ENCODE measurements around the gene VASH2.

The VASH2 gene

GRCh38 chr1:213015099-213016050, 65.0 kb downstream of the VASH2 start, which contains the start of gene ANGEL2:
Gene ANGEL2 (minus strand): TSS chr1:213015867. CDS start chr1:213015671, 196 bp downstream.
- Histone ChIP-seq H3K4me3 (ENCODE audit: low read length in 2 of 2) (peak within 1 kb of the TSS; percentile 77 to 99), H4K91ac (ENCODE audit: low read depth, low read length, poor library complexity) (no peak within 1 kb of the TSS), H3K4ac (ENCODE audit: low read length) (no peak within 1 kb of the TSS), H2BK12ac (ENCODE audit: low read length) (no peak within 1 kb of the TSS), H2BK120ac (ENCODE audit: low read depth, low read length) (no peak within 1 kb of the TSS), H3K23ac (ENCODE audit: low read depth, low read length, poor library complexity) (peak within 1 kb of the TSS; percentile 87), H2AFZ (ENCODE audit: low read length) (peak within 1 kb of the TSS; percentile 95), H3K4me1 (ENCODE audit: control insufficient read depth in 2 of 2, insufficient read depth in 1 of 2, low read depth in 1 of 2, low read length in 2 of 2) (no peaks in the 10 kb centered on the region), H3K9me3 (replicated peaks in 1 of 2; ENCODE audit: control insufficient read depth in 2 of 2, insufficient read depth in 1 of 2, low read depth in 1 of 2, low read length in 2 of 2) (no peaks in the 10 kb centered on the region), H3K79me1 (ENCODE audit: low read depth, low read length) (no peaks in the 10 kb centered on the region), H3K27me3 (ENCODE audit: control insufficient read depth in 3 of 3, insufficient read depth in 3 of 3, low read depth in 1 of 3, low read length in 3 of 3) (no peaks in the 10 kb centered on the region), H2BK15ac (ENCODE audit: low read length) (no peak within 1 kb of the TSS), H4K8ac (ENCODE audit: low read depth, low read length) (peak within 1 kb of the TSS; percentile 19), H2BK5ac (ENCODE audit: low read length) (peak within 1 kb of the TSS; percentile 92), H2AK5ac (ENCODE audit: low read depth, low read length) (no peak within 1 kb of the TSS), H3K14ac (ENCODE audit: low read length) (no peak within 1 kb of the TSS), H3K4me2 (ENCODE audit: insufficient read depth, low read length, poor library complexity, severe bottlenecking) (peak within 1 kb of the TSS; percentile 38), H3K9ac (ENCODE audit: low read depth, low read length, poor library complexity) (peak within 1 kb of the TSS; percentile 93), H3K27ac (replicated peaks; ENCODE audit: low read length) (peak within 1 kb of the TSS; percentile 97), H3K36me3 (replicated peaks in 1 of 2; ENCODE audit: control insufficient read depth in 2 of 2, insufficient read depth in 2 of 2, low read length in 2 of 2) (peaks cover 0 to 28% of the 10 kb centered on the region in 2 donors), H3K18ac (ENCODE audit: low read length) (peak within 1 kb of the TSS; percentile 97)
- no CpG with 5 or more reads among the region's 66 CpGs for WGBS, 2 donors (ENCODE audit: extremely low coverage in 2 of 2, insufficient read length in 2 of 2, insufficient replicate concordance in 1 of 2)
- peak; percentile 91 for DNase-seq (ENCODE audit: low spot score)

GRCh38 chr1:213017447-213018273, 67.3 kb downstream of the VASH2 start:
- H3K18ac ChIP-seq (ENCODE audit: low read length), result no peak overlapping the region
- no CpG with 5 or more reads among the region's 9 CpGs for WGBS, 2 donors (ENCODE audit: extremely low coverage in 2 of 2, insufficient read length in 2 of 2, insufficient replicate concordance in 1 of 2)
- peak overlapping the region; percentile 4 for H2AFZ ChIP-seq (ENCODE audit: low read length)
- H2AK5ac ChIP-seq (ENCODE audit: low read depth, low read length), result no peak overlapping the region
- no peak for DNase-seq (ENCODE audit: low spot score)
- no peak overlapping the region for H3K27ac ChIP-seq (replicated peaks; ENCODE audit: low read length)
- H3K79me1 ChIP-seq (ENCODE audit: low read depth, low read length), result no peaks in the 10 kb centered on the region
- no peak overlapping the region for H3K9ac ChIP-seq (ENCODE audit: low read depth, low read length, poor library complexity)
- peaks cover 0 to 6% of the 10 kb centered on the region in 2 donors for H3K36me3 ChIP-seq (replicated peaks in 1 of 2; ENCODE audit: control insufficient read depth in 2 of 2, insufficient read depth in 2 of 2, low read length in 2 of 2)
- H3K4me3 ChIP-seq (ENCODE audit: low read length in 2 of 2), result no peak overlapping the region
- H3K9me3 ChIP-seq (replicated peaks in 1 of 2; ENCODE audit: control insufficient read depth in 2 of 2, insufficient read depth in 1 of 2, low read depth in 1 of 2, low read length in 2 of 2), result no peaks in the 10 kb centered on the region
- no peak overlapping the region for H2BK120ac ChIP-seq (ENCODE audit: low read depth, low read length)
- no peak overlapping the region for H3K14ac ChIP-seq (ENCODE audit: low read length)
- no peaks in the 10 kb centered on the region for H3K27me3 ChIP-seq (ENCODE audit: control insufficient read depth in 3 of 3, insufficient read depth in 3 of 3, low read depth in 1 of 3, low read length in 3 of 3)
- no peak overlapping the region for H3K23ac ChIP-seq (ENCODE audit: low read depth, low read length, poor library complexity)
- H4K91ac ChIP-seq (ENCODE audit: low read depth, low read length, poor library complexity), result no peak overlapping the region
- no peaks in the 10 kb centered on the region for H3K4me1 ChIP-seq (ENCODE audit: control insufficient read depth in 2 of 2, insufficient read depth in 1 of 2, low read depth in 1 of 2, low read length in 2 of 2)
- H4K8ac ChIP-seq (ENCODE audit: low read depth, low read length), result no peak overlapping the region
- no peak overlapping the region for H3K4me2 ChIP-seq (ENCODE audit: insufficient read depth, low read length, poor library complexity, severe bottlenecking)
- H2BK12ac ChIP-seq (ENCODE audit: low read length), result no peak overlapping the region
- H3K4ac ChIP-seq (ENCODE audit: low read length), result no peak overlapping the region
- no peak overlapping the region for H2BK5ac ChIP-seq (ENCODE audit: low read length)
- H2BK15ac ChIP-seq (ENCODE audit: low read length), result no peak overlapping the region

GRCh38 chr1:213019450-213019849, 69.1 kb downstream of the VASH2 start:
- H2BK15ac ChIP-seq (ENCODE audit: low read length), result no peak overlapping the region
- no peaks in the 10 kb centered on the region for H3K36me3 ChIP-seq (replicated peaks in 1 of 2; ENCODE audit: control insufficient read depth in 2 of 2, insufficient read depth in 2 of 2, low read length in 2 of 2)
- no peak overlapping the region for H2BK120ac ChIP-seq (ENCODE audit: low read depth, low read length)
- H3K27me3 ChIP-seq (ENCODE audit: control insufficient read depth in 3 of 3, insufficient read depth in 3 of 3, low read depth in 1 of 3, low read length in 3 of 3), result peaks cover 0 to 5% (median 0%) of the 10 kb centered on the region in 3 experiments
- H3K79me1 ChIP-seq (ENCODE audit: low read depth, low read length), result no peaks in the 10 kb centered on the region
- H3K18ac ChIP-seq (ENCODE audit: low read length), result no peak overlapping the region
- H3K9me3 ChIP-seq (replicated peaks in 1 of 2; ENCODE audit: control insufficient read depth in 2 of 2, insufficient read depth in 1 of 2, low read depth in 1 of 2, low read length in 2 of 2), result no peaks in the 10 kb centered on the region
- H2BK5ac ChIP-seq (ENCODE audit: low read length), result no peak overlapping the region
- H3K4me3 ChIP-seq (ENCODE audit: low read length in 2 of 2), result no peak overlapping the region
- no peak overlapping the region for H3K4me2 ChIP-seq (ENCODE audit: insufficient read depth, low read length, poor library complexity, severe bottlenecking)
- H2BK12ac ChIP-seq (ENCODE audit: low read length), result no peak overlapping the region
- H3K27ac ChIP-seq (replicated peaks; ENCODE audit: low read length), result no peak overlapping the region
- WGBS, 2 donors (ENCODE audit: extremely low coverage in 2 of 2, insufficient read length in 2 of 2, insufficient replicate concordance in 1 of 2), result no CpG with 5 or more reads among the region's 4 CpGs
- H3K23ac ChIP-seq (ENCODE audit: low read depth, low read length, poor library complexity), result no peak overlapping the region
- DNase-seq (ENCODE audit: low spot score), result no peak
- H2AFZ ChIP-seq (ENCODE audit: low read length), result no peak overlapping the region
- H3K4ac ChIP-seq (ENCODE audit: low read length), result no peak overlapping the region
- H4K91ac ChIP-seq (ENCODE audit: low read depth, low read length, poor library complexity), result no peak overlapping the region
- H3K9ac ChIP-seq (ENCODE audit: low read depth, low read length, poor library complexity), result no peak overlapping the region
- H3K4me1 ChIP-seq (ENCODE audit: control insufficient read depth in 2 of 2, insufficient read depth in 1 of 2, low read depth in 1 of 2, low read length in 2 of 2), result no peaks in the 10 kb centered on the region
- H4K8ac ChIP-seq (ENCODE audit: low read depth, low read length), result no peak overlapping the region
- no peak overlapping the region for H2AK5ac ChIP-seq (ENCODE audit: low read depth, low read length)
- H3K14ac ChIP-seq (ENCODE audit: low read length), result no peak overlapping the region

- no CpG with 5 or more reads among the region's 3 CpGs for WGBS, 2 donors (ENCODE audit: extremely low coverage in 2 of 2, insufficient read length in 2 of 2, insufficient replicate concordance in 1 of 2)
- no peak for DNase-seq (ENCODE audit: low spot score)
- H3K4me1 ChIP-seq (ENCODE audit: control insufficient read depth in 2 of 2, insufficient read depth in 1 of 2, low read depth in 1 of 2, low read length in 2 of 2), result no peaks in the 10 kb centered on the region
Observed at GRCh38 chr1:213020016-213020415, 69.7 kb downstream of the VASH2 start.

More at GRCh38 chr1:213020016-213020415, 69.7 kb downstream of the VASH2 start:
- no peak overlapping the region for H3K4me2 ChIP-seq (ENCODE audit: insufficient read depth, low read length, poor library complexity, severe bottlenecking)
- H2BK5ac ChIP-seq (ENCODE audit: low read length), result no peak overlapping the region
- no peak overlapping the region for H2BK15ac ChIP-seq (ENCODE audit: low read length)
- no peak overlapping the region for H4K8ac ChIP-seq (ENCODE audit: low read depth, low read length)
- no peak overlapping the region for H3K14ac ChIP-seq (ENCODE audit: low read length)
- H4K91ac ChIP-seq (ENCODE audit: low read depth, low read length, poor library complexity), result no peak overlapping the region
- H3K27ac ChIP-seq (replicated peaks; ENCODE audit: low read length), result no peak overlapping the region
- H2BK120ac ChIP-seq (ENCODE audit: low read depth, low read length), result no peak overlapping the region
- no peaks in the 10 kb centered on the region for H3K79me1 ChIP-seq (ENCODE audit: low read depth, low read length)
- H3K9ac ChIP-seq (ENCODE audit: low read depth, low read length, poor library complexity), result no peak overlapping the region
- no peaks in the 10 kb centered on the region for H3K9me3 ChIP-seq (replicated peaks in 1 of 2; ENCODE audit: control insufficient read depth in 2 of 2, insufficient read depth in 1 of 2, low read depth in 1 of 2, low read length in 2 of 2)
- no peaks in the 10 kb centered on the region for H3K36me3 ChIP-seq (replicated peaks in 1 of 2; ENCODE audit: control insufficient read depth in 2 of 2, insufficient read depth in 2 of 2, low read length in 2 of 2)
- H2AK5ac ChIP-seq (ENCODE audit: low read depth, low read length), result no peak overlapping the region
- no peak overlapping the region for H3K4me3 ChIP-seq (ENCODE audit: low read length in 2 of 2)
- H3K27me3 ChIP-seq (ENCODE audit: control insufficient read depth in 3 of 3, insufficient read depth in 3 of 3, low read depth in 1 of 3, low read length in 3 of 3), result peaks cover 0 to 5% (median 0%) of the 10 kb centered on the region in 3 experiments
- no peak overlapping the region for H3K4ac ChIP-seq (ENCODE audit: low read length)
- H3K18ac ChIP-seq (ENCODE audit: low read length), result no peak overlapping the region
- no peak overlapping the region for H2AFZ ChIP-seq (ENCODE audit: low read length)
- no peak overlapping the region for H2BK12ac ChIP-seq (ENCODE audit: low read length)
- no peak overlapping the region for H3K23ac ChIP-seq (ENCODE audit: low read depth, low read length, poor library complexity)

Measured in neuronal stem cell (in vitro differentiated cells).